K562 (cell line): ENCODE results near the gene CLCA1. TPM values are rescaled to one million over a fixed set of nuclear protein-coding genes. Genes with fewer than 3 reads are reported as not detected.

Source experiments
- ATAC-seq: fragments of 200-7000 bp; cut with Tn5 transposase; 3 replicates; pipeline ENCODE4 v1.9.1; 2020; ENCODE audit warnings: moderate library complexity
- BruUV-seq: library from RNA; stranded (reverse); fragments of 400-500 nt; replicated peaks from 2 replicates; lab custom pipeline; 2021; lab: Mats Ljungman, UMichigan
- CTCF ChIA-PET: fragments of 300-600 bp; formaldehyde crosslinking; extraction: SDS; loops from one replicate; lab custom pipeline; 2021; ENCODE audit warnings: low intra/inter-chr PET ratio; lab: Yijun Ruan, JAX
- POLR2A ChIA-PET: fragments of 300-600, 350-650 bp; sonication (Branson Sonifier 250); formaldehyde crosslinking; extraction: SDS; loops from one replicate; lab custom pipeline; 2021; ENCODE audit warnings: antibody characterized with exemption, inconsistent platforms; lab: Yijun Ruan, JAX
- DNase-seq, 4 experiments: peaks; one replicate each; pipeline versions ENCODE4 v3.0.0 to v3.0.0-alpha.2; 2011 to 2018; ENCODE audit warnings: low spot score in 3 of 4, mixed read lengths in 3 of 4; ENCODE audit errors: extremely low read depth in 1 of 4
- FAIRE-seq: peaks from 2 replicates; lab custom pipeline; 2011; peaks lifted over from hg19 to GRCh38; lab: Jason Lieb, UNC
- H2AFZ ChIP-seq: 2 replicates; pipeline ENCODE4 v1.6.0; 2011; ENCODE audit warnings: low read depth, low read length, control low read depth, inconsistent platforms
- H3K27ac ChIP-seq: fragments of 200-600 bp; 3 replicates; pipeline ENCODE4 v1.8.0; 2011; ENCODE audit warnings: low read depth, mild to moderate bottlenecking, control low read depth, inconsistent platforms, low read length, moderate library complexity, mixed read lengths; ENCODE audit errors: extremely low read depth
- H3K27me3 ChIP-seq, 2 experiments: fragments of 300-600 bp in 1 of 2; 2 replicates in 1 of 2; 3 replicates in 1 of 2; pipeline versions ENCODE4 v1.6.0 to v1.8.0; 2011; ENCODE audit warnings: inconsistent platforms in 2 of 2, low read length in 2 of 2, mild to moderate bottlenecking in 1 of 2, mixed read lengths in 1 of 2, moderate library complexity in 1 of 2; ENCODE audit not compliant: control insufficient read depth in 2 of 2, insufficient read depth in 2 of 2
- H3K36me3 ChIP-seq: fragments of 300-600 bp; 3 replicates; pipeline ENCODE4 v1.8.0; 2011; ENCODE audit warnings: mild to moderate bottlenecking, low read length, inconsistent platforms; ENCODE audit not compliant: control insufficient read depth, insufficient read depth
- H3K4me1 ChIP-seq, 2 experiments: fragments of 200-600 bp in 1 of 2; replicated peaks in 1 of 2; 2 replicates in 1 of 2; 3 replicates in 1 of 2; pipeline versions ENCODE4 v1.5.1 to v1.8.0; 2011; ENCODE audit warnings: inconsistent platforms in 2 of 2, low read length in 2 of 2, mild to moderate bottlenecking in 1 of 2, mixed read lengths in 1 of 2, moderate library complexity in 1 of 2; ENCODE audit not compliant: control insufficient read depth in 2 of 2, insufficient read depth in 2 of 2
- H3K4me2 ChIP-seq: 2 replicates; pipeline ENCODE4 v1.6.1; 2011; ENCODE audit warnings: low read length, control low read depth, inconsistent platforms, mixed read lengths; ENCODE audit not compliant: insufficient read depth
- H3K4me3 ChIP-seq: fragments of 200-600 bp; sonication (generic), shearing (Covaris generic); 2 replicates; pipeline ENCODE4 v1.5.1; 2016; ENCODE audit warnings: control low read depth, inconsistent platforms
- H3K79me2 ChIP-seq: fragments of 200-600 bp; 3 replicates; pipeline ENCODE4 v1.8.0; 2011; ENCODE audit warnings: low read length, inconsistent platforms; ENCODE audit not compliant: control insufficient read depth, insufficient read depth
- H3K9ac ChIP-seq, 2 experiments: 2 replicates each; pipeline versions ENCODE4 v1.6.0 to v1.6.1; 2011; ENCODE audit warnings: low read depth in 2 of 2, low read length in 2 of 2, control low read depth in 1 of 2, inconsistent platforms in 1 of 2, mild to moderate bottlenecking in 1 of 2, mixed read lengths in 1 of 2; ENCODE audit not compliant: insufficient read depth in 1 of 2
- H3K9me1 ChIP-seq: one replicate; pipeline ENCODE4 v1.6.0; 2011; ENCODE audit warnings: inconsistent platforms, mild to moderate bottlenecking, low read length, moderate library complexity; ENCODE audit not compliant: control insufficient read depth, insufficient read depth
- H3K9me3 ChIP-seq: replicated peaks from 2 replicates; pipeline ENCODE4 v1.5.1; 2011; ENCODE audit warnings: low read depth, low read length, inconsistent platforms; ENCODE audit not compliant: control insufficient read depth, insufficient read depth
- H4K20me1 ChIP-seq: replicated peaks from 2 replicates; pipeline ENCODE4 v1.6.1; 2011; ENCODE audit warnings: low read length, inconsistent platforms, mixed read lengths; ENCODE audit not compliant: control insufficient read depth, insufficient read depth
- BRCA1 ChIP-seq, 2 experiments: fragments of 450-650 bp in 1 of 2; sonication (generic) in 1 of 2; formaldehyde crosslinking in 1 of 2; IDR thresholded peaks; 2 replicates each; pipeline versions ENCODE4 v1.5.0 to v1.6.1; 2017 to 2020; ENCODE audit warnings: mild to moderate bottlenecking in 1 of 2, missing genetic modification reagents in 1 of 2
- MAX ChIP-seq: sonication (generic); formaldehyde crosslinking; IDR thresholded peaks from 2 replicates; pipeline ENCODE4 v1.9.0; 2022; ENCODE audit warnings: mild to moderate bottlenecking, missing genetic modification reagents
- RNF2 ChIP-seq: sonication (generic); IDR thresholded peaks from 2 replicates; pipeline ENCODE4 v1.6.1; 2016
- SNAPC5 ChIP-seq: fragments of 250-450 bp; sonication (Bioruptor Pico); IDR thresholded peaks from 2 replicates; pipeline ENCODE4 v1.8.0; 2021; ENCODE audit warnings: moderate library complexity, mild to moderate bottlenecking, inconsistent platforms
- TCF7 ChIP-seq: sonication (generic); IDR thresholded peaks from 2 replicates; pipeline ENCODE4 v1.6.1; 2016; ENCODE audit warnings: antibody characterized with exemption, borderline replicate concordance
- ZNF253 ChIP-seq: fragments of 250-450 bp; sonication (Bioruptor Pico); conservative IDR thresholded peaks from 2 replicates; pipeline ENCODE4 v1.6.1; 2021; ENCODE audit warnings: mild to moderate bottlenecking
- ZNF76 ChIP-seq: fragments of 250-450 bp; sonication (Bioruptor Pico); IDR thresholded peaks from 2 replicates; pipeline ENCODE4 v1.4.0; 2020; ENCODE audit warnings: mild to moderate bottlenecking, moderate library complexity, borderline replicate concordance
- ZNF830 ChIP-seq: fragments of 250-450 bp; sonication (Bioruptor Pico); IDR thresholded peaks from 2 replicates; pipeline ENCODE4 v1.5.0; 2021; ENCODE audit warnings: mild to moderate bottlenecking
- in situ Hi-C: fragments of 300-500 bp; cut with MboI; formaldehyde crosslinking; loops from 4 replicates; pipeline ENCODE4 v1.15.0; 2018; ENCODE audit warnings: inconsistent platforms, mixed read lengths
- intact Hi-C: fragments of 100-400 bp; cut with micrococcal nuclease; formaldehyde crosslinking; loops from 2 replicates; pipeline ENCODE4 v1.14.2; 2022
- polyA plus RNA-seq, 8 experiments: library from polyadenylated mRNA; depleted of rRNA in 4 of 8; stranded (reverse) in 5 of 8; unstranded in 3 of 8; fragments of >200 nt; fragmentation: Nextera tagmentation in 2 of 8; fragmentation: Illumina TruSeq in 1 of 8; extraction: Ambion mirVana in 2 of 8; extraction: Trizol in 1 of 8; gene quantifications; 2 replicates each; pipeline versions ENCODE4 v1.2.1 to v1.2.3, GENCODE V29; 2011 to 2014; ENCODE audit warnings: inconsistent platforms in 1 of 8, missing spikeins in 1 of 8
- total RNA-seq, 7 experiments: library from RNA; depleted of rRNA in 6 of 7; stranded (reverse); fragments of >200 nt in 6 of 7; fragmentation: Illumina TruSeq in 2 of 7; extraction: Trizol in 2 of 7; gene quantifications; 2 replicates each; pipeline versions ENCODE4 v1.2.1 to v1.2.3, GENCODE V29; 2011 to 2021; ENCODE audit warnings: low replicate concordance in 1 of 7

The CLCA1 gene
- total and polyA plus RNA-seq, 9 of the 15 experiments (the other 6 are each of a cell fraction or from before 2014, with no cell fraction given), result 0.03 to 0.08 (median 0.04) TPM; not detected in 6

GRCh38 chr1:86434059-86434458 lies 34.7 kb upstream of the CLCA1 start:
- intact Hi-C loops, result no loop called here
- Histone ChIP-seq H3K4me3 (no peak overlapping the region), H3K4me1 (no peaks in the 10 kb centered on the region; a peak in 1 of 5 replicates), H3K36me3 (no peaks in the 10 kb centered on the region), H3K27ac (no peak overlapping the region), H4K20me1 (no peaks in the 10 kb centered on the region), H3K9me1 (no peaks in the 10 kb centered on the region), H3K79me2 (no peaks in the 10 kb centered on the region), H3K9ac (no peak overlapping the region), H3K4me2 (no peak overlapping the region), H3K27me3 (peaks cover 0 to 6% of the 10 kb centered on the region in 2 experiments; a peak in 4 of 5 replicates), H2AFZ (no peak overlapping the region), H3K9me3 (no peaks in the 10 kb centered on the region)
- ChIA-PET CTCF (no interaction called here), POLR2A (no interaction called here)
- ATAC-seq, result no peak
- no peak for TF ChIP-seq MAX (CRISPR knock-in tag)
- no peak for TF ChIP-seq ZNF253
- no peak for TF ChIP-seq RNF2
- no peak for TF ChIP-seq ZNF76
- TF ChIP-seq BRCA1 (IDR thresholded peaks at IDR 0.05), result no peak
- no peak for TF ChIP-seq BRCA1 (CRISPR knock-in tag; IDR thresholded peaks at IDR 0.05)
- TF ChIP-seq ZNF830 (CRISPR knock-in tag), result no peak
- no peak for TF ChIP-seq TCF7
- no peak for TF ChIP-seq SNAPC5 (CRISPR knock-in tag)
- FAIRE-seq, result no peak
- BruUV-seq, result no TSS peak
- DNase-seq, result no peak
- in situ Hi-C loops, result no loop called here
